ENCODE results near the gene COASY. TPM values are rescaled to one million over a fixed set of nuclear protein-coding genes. Genes with fewer than 3 reads are reported as not detected.
"Not testable (repeated sequence)": the region's sequence is repeated elsewhere in the genome, so short reads cannot be mapped to it uniquely, and the experiment has no call there.

Gene COASY
- total RNA-seq, 1 experiment from 2014 or later = 19.2 TPM

- in situ Hi-C loops (cut with HindIII; ENCODE audit: low sequenced_read_pairs) = no loop called here
- DNase-seq (ENCODE audit: low spot score) = no peak
Measured at GRCh38 chr17:42547698-42548069, 14.3 kb upstream of the COASY start.

GRCh38 chr17:42548070-42548837, 13.7 kb upstream of the COASY start:
- in situ Hi-C loops (cut with HindIII; ENCODE audit: low sequenced_read_pairs) = no loop called here
- DNase-seq (ENCODE audit: low spot score) = peak; percentile 69

- in situ Hi-C loops (cut with HindIII; ENCODE audit: low sequenced_read_pairs) = no loop called here
- no peak for DNase-seq (ENCODE audit: low spot score)
Measured at GRCh38 chr17:42548993-42549755, 12.8 kb upstream of the COASY start.

GRCh38 chr17:42552736-42553135, 9.2 kb upstream of the COASY start, which contains the start of gene HSD17B1:
HSD17B1 (plus strand) TSS chr17:42552923; CDS start chr17:42552934, 11 bp downstream.
- DNase-seq (ENCODE audit: low spot score); in situ Hi-C loops (cut with HindIII; ENCODE audit: low sequenced_read_pairs): not testable (repeated sequence)

GRCh38 chr17:42553161-42553818, 8.7 kb upstream of the COASY start:
- DNase-seq (ENCODE audit: low spot score) = no peak
- in situ Hi-C loops (cut with HindIII; ENCODE audit: low sequenced_read_pairs) = no loop called here

GRCh38 chr17:42553866-42554249, 8.1 kb upstream of the COASY start:
- no peak for DNase-seq (ENCODE audit: low spot score)
- in situ Hi-C loops (cut with HindIII; ENCODE audit: low sequenced_read_pairs) = no loop called here

- peak; percentile 88 for DNase-seq (ENCODE audit: low spot score)
- in situ Hi-C loops (cut with HindIII; ENCODE audit: low sequenced_read_pairs) = no loop called here
Measured at GRCh38 chr17:42554250-42555121, 7.5 kb upstream of the COASY start.

- DNase-seq (ENCODE audit: low spot score) = no peak
- in situ Hi-C loops (cut with HindIII; ENCODE audit: low sequenced_read_pairs) = no loop called here
Measured at GRCh38 chr17:42555122-42555622, 6.8 kb upstream of the COASY start.

GRCh38 chr17:42555961-42556617, 5.9 kb upstream of the COASY start:
- not testable (repeated sequence) for DNase-seq (ENCODE audit: low spot score)

GRCh38 chr17:42559075-42559474, 2.9 kb upstream of the COASY start:
- DNase-seq (ENCODE audit: low spot score) = no peak
- in situ Hi-C loops (cut with HindIII; ENCODE audit: low sequenced_read_pairs) = no loop called here

More at GRCh38 chr17:42555961-42556617, 5.9 kb upstream of the COASY start:
- in situ Hi-C loops (cut with HindIII; ENCODE audit: low sequenced_read_pairs) = not testable (repeated sequence)

GRCh38 chr17:42560246-42560645, 1.7 kb upstream of the COASY start:
- DNase-seq (ENCODE audit: low spot score) = no peak
- in situ Hi-C loops (cut with HindIII; ENCODE audit: low sequenced_read_pairs) = no loop called here

- in situ Hi-C loops (cut with HindIII; ENCODE audit: low sequenced_read_pairs) = no loop called here
- DNase-seq (ENCODE audit: low spot score) = no peak
Measured at GRCh38 chr17:42562388-42563142, 617 bp downstream of the COASY start.

GRCh38 chr17:42563143-42563509, 1.2 kb downstream of the COASY start:
- no peak for DNase-seq (ENCODE audit: low spot score)
- in situ Hi-C loops (cut with HindIII; ENCODE audit: low sequenced_read_pairs) = no loop called here

- in situ Hi-C loops (cut with HindIII; ENCODE audit: low sequenced_read_pairs) = no loop called here
- no peak for DNase-seq (ENCODE audit: low spot score)
Measured at GRCh38 chr17:42563543-42563942, 1.6 kb downstream of the COASY start.

- in situ Hi-C loops (cut with HindIII; ENCODE audit: low sequenced_read_pairs) = no loop called here
Measured at GRCh38 chr17:42563950-42564349, 2.0 kb downstream of the COASY start.

GRCh38 chr17:42564815-42565522, 3.0 kb downstream of the COASY start:
- in situ Hi-C loops (cut with HindIII; ENCODE audit: low sequenced_read_pairs) = no loop called here
- no peak for DNase-seq (ENCODE audit: low spot score)

More at GRCh38 chr17:42563950-42564349, 2.0 kb downstream of the COASY start:
- no peak for DNase-seq (ENCODE audit: low spot score)

GRCh38 chr17:42565523-42566214, 3.7 kb downstream of the COASY start:
- no peak for DNase-seq (ENCODE audit: low spot score)
- in situ Hi-C loops (cut with HindIII; ENCODE audit: low sequenced_read_pairs) = no loop called here

Data from G401 (cell line).